Thoracic aorta (tissue), 2 donors: Measurements from ENCODE around the gene PAOX. TPM values are rescaled to one million over a fixed set of nuclear protein-coding genes. Genes with fewer than 3 reads are reported as not detected.

Source experiments
- ATAC-seq: fragments of 150-250 bp; one replicate; pipeline ENCODE4 v1.8.0; 2017; ENCODE audit warnings: low read depth; ENCODE audit not compliant: insufficient number of reproducible peaks, low FRiP score
- DNase-seq: peaks from one replicate; pipeline ENCODE4 v3.0.0-alpha.2; 2020; ENCODE audit warnings: low spot score
- H3K27ac ChIP-seq, 2 donors: fragments of 200-600 bp; sonication (generic); 1 replicate in 1 of 2; 2 replicates in 1 of 2; pipeline ENCODE4 v1.5.1; 2016; ENCODE audit warnings: mild to moderate bottlenecking in 2 of 2, moderate library complexity in 2 of 2
- H3K27me3 ChIP-seq: fragments of 200-600 bp; sonication (generic); replicated peaks from 2 replicates; pipeline ENCODE4 v1.6.0; 2016; ENCODE audit warnings: mild to moderate bottlenecking; ENCODE audit not compliant: insufficient read depth
- H3K36me3 ChIP-seq: fragments of 200-600 bp; sonication (generic); one replicate; pipeline ENCODE4 v1.5.1; 2016
- H3K4me1 ChIP-seq, 2 donors: fragments of 200-600 bp; sonication (generic); 1 replicate in 1 of 2; 2 replicates in 1 of 2; pipeline versions ENCODE4 v1.5.1 to v1.6.0; 2016; ENCODE audit warnings: low read depth in 2 of 2, mild to moderate bottlenecking in 1 of 2; ENCODE audit not compliant: control insufficient read depth in 1 of 2
- H3K4me3 ChIP-seq: fragments of 200-600 bp; sonication (generic); 2 replicates; pipeline ENCODE4 v1.5.1; 2016; ENCODE audit warnings: mild to moderate bottlenecking
- H3K9me3 ChIP-seq: fragments of 200-600 bp; sonication (generic); 2 replicates; pipeline ENCODE4 v1.5.1; 2016
- CTCF ChIP-seq: fragments of 200-600 bp; sonication (generic); IDR thresholded peaks from one replicate; pipeline ENCODE4 v1.5.1; 2019; ENCODE audit warnings: antibody characterized with exemption
- total RNA-seq, 2 donors: library from RNA; depleted of rRNA; stranded (reverse); fragments of >200 nt; gene quantifications; one replicate each; pipeline versions ENCODE4 v1.1.0 to v1.2.3, GENCODE V29; 2016

The PAOX gene
- total RNA-seq, 2 donors from 2014 or later = 7.0 to 9.1 TPM

DNA sequence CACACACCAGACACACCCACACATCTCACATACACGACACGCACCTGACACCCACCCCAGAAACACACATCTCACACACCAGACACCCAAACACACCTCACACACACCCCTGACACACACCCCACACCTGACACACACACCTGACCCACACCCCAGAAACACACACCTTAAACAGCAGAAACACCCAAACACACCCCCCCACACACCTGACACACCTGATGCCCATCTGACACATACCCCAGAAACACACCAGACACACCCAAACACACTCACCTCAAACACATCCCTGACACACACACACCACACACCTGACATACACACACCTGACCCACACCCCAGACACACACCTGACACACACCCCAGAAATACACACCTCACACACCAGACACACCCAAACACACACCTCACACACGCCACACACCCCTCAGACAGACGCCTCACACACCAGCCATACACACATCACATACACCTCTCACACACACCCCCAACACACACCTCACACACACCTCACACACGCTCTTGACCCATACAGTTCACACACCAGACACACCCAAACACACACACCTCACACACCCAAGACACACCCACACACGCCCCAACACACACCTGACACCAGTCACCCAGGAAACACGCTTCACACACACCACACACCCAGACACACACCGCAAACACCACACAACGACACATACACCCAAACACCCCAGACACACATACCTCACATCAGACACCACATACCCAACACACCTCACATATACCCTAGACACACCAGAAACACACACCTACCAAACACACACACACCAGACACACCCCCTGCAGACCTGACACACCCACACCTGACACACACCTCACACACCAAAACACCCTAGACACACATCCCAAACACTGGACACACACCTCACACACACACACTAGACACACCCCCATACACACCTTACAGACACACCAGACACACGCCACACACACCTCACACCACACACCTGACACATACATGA lies 40.7 kb upstream of the PAOX start:
- TF ChIP-seq CTCF = no peak
- Histone ChIP-seq H3K27ac (no peak overlapping the region), H3K27me3 (peaks cover 6% of the 10 kb centered on the region), H3K4me1 (peaks cover 17 to 22% of the 10 kb centered on the region in 2 donors), H3K4me3 (no peak overlapping the region), H3K36me3 (no peaks in the 10 kb centered on the region), H3K9me3 (no peaks in the 10 kb centered on the region)
- DNase-seq = no peak
- ATAC-seq = no peak

DNA sequence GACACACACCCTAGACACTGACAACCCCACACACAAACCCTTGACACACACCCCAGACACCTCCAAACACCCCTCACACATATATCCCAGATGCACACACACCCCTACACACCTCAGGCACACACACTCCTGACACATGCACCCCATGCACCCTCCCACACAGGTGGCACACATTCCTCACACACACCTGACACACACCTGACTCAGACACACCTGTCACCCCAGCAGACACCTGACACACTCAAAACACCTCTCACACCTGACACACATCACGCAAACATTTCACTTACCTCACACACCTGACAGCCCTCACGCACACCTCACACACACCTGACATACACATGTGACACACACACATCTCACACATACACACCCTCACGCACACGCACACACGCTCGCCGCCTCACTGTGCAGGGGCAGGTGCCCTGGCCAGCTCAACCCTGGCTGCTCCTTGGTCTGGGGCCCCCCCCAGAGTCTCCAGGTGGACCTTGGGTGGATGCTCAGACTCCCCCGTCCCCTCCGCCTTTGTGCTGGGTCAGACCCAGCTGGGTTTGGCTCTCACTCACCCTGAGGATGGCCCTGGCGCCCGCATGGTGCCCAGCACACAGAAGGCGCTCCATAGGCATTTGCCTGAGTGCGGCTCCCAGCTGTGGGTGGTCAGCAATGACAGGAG lies 39.2 kb upstream of the PAOX start:
- DNase-seq = no peak
- Histone ChIP-seq H3K27me3 (peaks cover 6% of the 10 kb centered on the region), H3K4me1 (peaks cover 17 to 19% of the 10 kb centered on the region in 2 donors), H3K4me3 (no peak overlapping the region), H3K36me3 (no peaks in the 10 kb centered on the region), H3K27ac (no peak overlapping the region), H3K9me3 (no peaks in the 10 kb centered on the region)
- ATAC-seq = no peak
- TF ChIP-seq CTCF = no peak

DNA sequence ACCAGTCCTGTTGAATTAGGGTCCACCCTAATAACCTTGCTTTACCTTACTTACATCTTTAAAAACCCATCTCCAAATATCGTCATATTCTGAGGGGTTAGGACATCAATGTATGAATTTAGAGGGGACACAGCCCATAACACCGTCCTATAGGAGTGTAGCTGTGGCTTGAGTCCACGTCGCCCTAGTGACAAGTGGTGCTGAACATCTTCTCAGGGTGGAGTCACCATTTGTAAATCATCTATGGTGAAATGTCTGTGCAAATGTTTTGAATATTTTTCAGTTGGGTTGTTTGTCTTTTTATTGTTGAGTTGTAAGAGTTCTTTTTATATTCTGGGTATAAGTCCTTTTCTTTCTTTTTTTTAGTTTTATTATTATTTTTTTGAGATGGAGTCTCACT lies 37.1 kb upstream of the PAOX start:
- H3K27me3 ChIP-seq = no peaks in the 10 kb centered on the region
- no peak for ATAC-seq
- no peak overlapping the region for H3K27ac ChIP-seq
- H3K4me1 ChIP-seq = no peaks in the 10 kb centered on the region
- no peaks in the 10 kb centered on the region for H3K9me3 ChIP-seq
- H3K4me3 ChIP-seq = no peak overlapping the region
- no peaks in the 10 kb centered on the region for H3K36me3 ChIP-seq
- TF ChIP-seq CTCF = no peak
- no peak for DNase-seq

GRCh38 chr10:133342942-133343341 lies 36.1 kb upstream of the PAOX start:
- TF ChIP-seq CTCF = no peak
- Histone ChIP-seq H3K4me1 (no peaks in the 10 kb centered on the region), H3K36me3 (no peaks in the 10 kb centered on the region), H3K9me3 (no peaks in the 10 kb centered on the region), H3K4me3 (no peak overlapping the region), H3K27ac (no peak overlapping the region), H3K27me3 (no peaks in the 10 kb centered on the region)
- ATAC-seq (no peak), DNase-seq (no peak)

DNA sequence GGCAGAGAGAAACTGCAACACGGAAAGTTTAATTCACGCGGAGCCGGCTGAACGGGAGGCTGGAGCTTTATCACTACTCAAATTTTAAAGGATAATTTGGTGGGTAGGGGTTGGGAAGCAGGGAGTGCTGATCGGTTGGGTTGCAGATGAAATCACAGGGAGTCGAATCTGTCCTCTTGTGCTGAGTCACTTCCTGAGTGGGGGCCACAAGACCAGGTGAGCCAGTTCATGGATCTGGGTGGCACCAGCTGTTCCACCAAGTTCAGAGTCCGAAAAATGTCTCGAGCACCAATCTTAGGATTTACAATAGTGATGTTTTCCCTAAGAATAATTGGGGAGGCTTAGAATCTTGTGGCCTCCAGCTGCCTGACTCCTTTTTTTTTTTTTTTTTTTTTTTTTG lies 35.5 kb upstream of the PAOX start:
- ATAC-seq (no peak), DNase-seq (no peak)
- Histone ChIP-seq H3K27ac (no peak overlapping the region), H3K4me1 (no peaks in the 10 kb centered on the region), H3K27me3 (no peaks in the 10 kb centered on the region), H3K9me3 (no peaks in the 10 kb centered on the region), H3K4me3 (no peak overlapping the region), H3K36me3 (no peaks in the 10 kb centered on the region)
- no peak for TF ChIP-seq CTCF
